Measurements from ENCODE around the gene ST3GAL6. TPM values are rescaled to one million over a fixed set of nuclear protein-coding genes. Genes with fewer than 3 reads are reported as not detected.

Gene ST3GAL6
- total and polyA plus RNA-seq, 2 of the 4 experiments (the other 2 are of a cell fraction): 0.36 to 0.99 TPM

DNA sequence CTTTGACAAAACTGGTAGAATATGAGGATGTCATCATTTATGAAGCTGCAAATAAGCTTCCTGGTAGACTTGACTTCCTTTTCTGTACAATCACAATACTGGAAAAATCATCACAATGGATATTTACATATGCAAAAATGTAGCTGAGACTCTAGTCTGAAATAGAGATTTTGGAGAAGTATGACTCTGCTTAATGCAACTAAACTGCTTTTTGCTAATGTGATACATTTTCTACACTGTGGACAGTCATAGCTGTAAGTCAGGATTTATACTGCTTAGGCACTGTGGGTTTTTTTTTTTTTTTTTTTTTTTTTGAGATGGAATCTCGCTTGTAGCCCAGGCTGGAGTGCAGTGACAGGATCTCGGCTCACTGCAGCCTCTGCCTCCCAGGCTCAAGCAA lies 34.5 kb upstream of the ST3GAL6 start:
- dilution Hi-C loops (cut with HindIII; ENCODE audit: low sequenced_read_pairs, unreplicated experiment) (no loop called here), intact Hi-C loops (cut with micrococcal nuclease) (no loop called here), in situ Hi-C loops (cut with MboI; ENCODE audit: low sequenced_read_pairs) (no loop called here)
- Histone ChIP-seq H4K20me1 (ENCODE audit: insufficient read depth, low read length) (no peaks in the 10 kb centered on the region), H3K4me3 (ENCODE audit: insufficient read depth, low read depth, low read length) (no peak overlapping the region), H3K56ac (ENCODE audit: extremely low read depth, insufficient read depth, low read length) (no peak overlapping the region), H2BK5ac (ENCODE audit: low read depth, low read length, poor library complexity, severe bottlenecking) (no peak overlapping the region), H3K4ac (ENCODE audit: low read depth, low read length) (no peak overlapping the region), H2BK120ac (ENCODE audit: low read depth, low read length) (no peak overlapping the region), H3K36me3 (ENCODE audit: control insufficient read depth, insufficient read depth, low read length) (no peaks in the 10 kb centered on the region), H3K4me2 (ENCODE audit: low read depth, low read length) (no peak overlapping the region), H4K5ac (ENCODE audit: low read depth, low read length) (no peak overlapping the region), H3K9ac (ENCODE audit: low read depth, low read length) (no peak overlapping the region), H3K18ac (ENCODE audit: low read depth, low read length) (no peak overlapping the region), H2AK9ac (replicated peaks; ENCODE audit: low read depth, low read length, poor library complexity) (no peak overlapping the region), H3K79me1 (ENCODE audit: low read depth in 1 of 2, low read length in 2 of 2) (0 out of 4 replicates have a peak, but pooled peaks cover under 1% of the 10 kb centered on the region in 2 experiments), H3K4me1 (ENCODE audit: control insufficient read depth, insufficient read depth, low read length) (peaks cover 3% of the 10 kb centered on the region; the same call in 1 of the 2 replicates), H3K14ac (replicated peaks; ENCODE audit: low read depth, low read length) (no peak overlapping the region), H3K27me3 (ENCODE audit: control insufficient read depth, insufficient read depth, low read length) (no peaks in the 10 kb centered on the region), H4K91ac (ENCODE audit: insufficient read depth, low read depth, low read length) (no peak overlapping the region), H3K9me1 (ENCODE audit: insufficient read depth, low read length) (peaks cover 3% of the 10 kb centered on the region; the same call in 1 of the 2 replicates), H2AK5ac (ENCODE audit: low read depth, low read length) (no peak overlapping the region), H3K23ac (ENCODE audit: low read depth, low read length) (no peak overlapping the region), H2BK15ac (ENCODE audit: low read depth, low read length) (no peak overlapping the region), H3K27ac (ENCODE audit: insufficient read depth, low read length) (no peak overlapping the region), H3K9me3 (ENCODE audit: control insufficient read depth, insufficient read depth, low read length) (no peaks in the 10 kb centered on the region), H2AFZ (replicated peaks; ENCODE audit: low read length, poor library complexity) (no peak overlapping the region), H2BK20ac (ENCODE audit: low read depth, low read length) (no peak overlapping the region), H4K8ac (ENCODE audit: low read depth in 2 of 2, low read length in 2 of 2) (no peak overlapping the region)
- ChIA-PET POLR2A (ENCODE audit: unreplicated experiment) (no interaction called here), CTCF (no interaction called here)
- ATAC-seq (ENCODE audit: low read depth) (no peak), DNase-seq (no peak)
- no TSS peak for BruUV-seq (replicated peaks)
- WGBS, 2 experiments (ENCODE audit: extremely low coverage in 2 of 2, insufficient read length in 1 of 2): no CpG with 5 or more reads among the region's 2 CpGs
- TF ChIP-seq CEBPB (IDR thresholded peaks at IDR 0.05; ENCODE audit: low read depth, low read length): no peak
- TF ChIP-seq, protein P1, sequence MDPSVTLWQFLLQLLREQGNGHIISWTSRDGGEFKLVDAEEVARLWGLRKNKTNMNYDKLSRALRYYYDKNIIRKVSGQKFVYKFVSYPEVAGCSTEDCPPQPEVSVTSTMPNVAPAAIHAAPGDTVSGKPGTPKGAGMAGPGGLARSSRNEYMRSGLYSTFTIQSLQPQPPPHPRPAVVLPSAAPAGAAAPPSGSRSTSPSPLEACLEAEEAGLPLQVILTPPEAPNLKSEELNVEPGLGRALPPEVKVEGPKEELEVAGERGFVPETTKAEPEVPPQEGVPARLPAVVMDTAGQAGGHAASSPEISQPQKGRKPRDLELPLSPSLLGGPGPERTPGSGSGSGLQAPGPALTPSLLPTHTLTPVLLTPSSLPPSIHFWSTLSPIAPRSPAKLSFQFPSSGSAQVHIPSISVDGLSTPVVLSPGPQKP (IDR thresholded peaks at IDR 0.05; ENCODE audit: borderline replicate concordance, low read depth, low read length): no peak
- TF ChIP-seq MAFK (IDR thresholded peaks at IDR 0.05; ENCODE audit: low read depth, low read length): no peak
- TF ChIP-seq NFE2L2 (IDR thresholded peaks at IDR 0.05; ENCODE audit: low read depth, low read length): no peak
- TF ChIP-seq RFX5 (IDR thresholded peaks at IDR 0.05; ENCODE audit: low read depth, low read length): no peak
- no peak for TF ChIP-seq SMC3 (IDR thresholded peaks at IDR 0.05; ENCODE audit: low read depth, low read length)
- no peak for TF ChIP-seq CTCF (conservative IDR thresholded peaks at IDR 0.05; ENCODE audit: low read depth, low read length)
- TF ChIP-seq, protein P2, sequence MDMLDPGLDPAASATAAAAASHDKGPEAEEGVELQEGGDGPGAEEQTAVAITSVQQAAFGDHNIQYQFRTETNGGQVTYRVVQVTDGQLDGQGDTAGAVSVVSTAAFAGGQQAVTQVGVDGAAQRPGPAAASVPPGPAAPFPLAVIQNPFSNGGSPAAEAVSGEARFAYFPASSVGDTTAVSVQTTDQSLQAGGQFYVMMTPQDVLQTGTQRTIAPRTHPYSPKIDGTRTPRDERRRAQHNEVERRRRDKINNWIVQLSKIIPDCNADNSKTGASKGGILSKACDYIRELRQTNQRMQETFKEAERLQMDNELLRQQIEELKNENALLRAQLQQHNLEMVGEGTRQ (IDR thresholded peaks at IDR 0.05; ENCODE audit: low read depth, low read length): no peak
- no peak for TF ChIP-seq MXI1 (IDR thresholded peaks at IDR 0.05; ENCODE audit: borderline replicate concordance, low read depth, low read length)
- no peak for TF ChIP-seq POLR2A (IDR thresholded peaks at IDR 0.05; ENCODE audit: low read depth, low read length)
- TF ChIP-seq MAZ (IDR thresholded peaks at IDR 0.05; ENCODE audit: borderline replicate concordance, low read depth, low read length): no peak
- TF ChIP-seq CHD1 (IDR thresholded peaks at IDR 0.05; ENCODE audit: low read depth, low read length): no peak

Data from IMR-90 (cell line).